Measurements from ENCODE around the gene ZNF410. TPM values are rescaled to one million over a fixed set of nuclear protein-coding genes. Genes with fewer than 3 reads are reported as not detected.

The ZNF410 gene
- total and polyA plus RNA-seq, 2 of the 13 experiments (the other 11 are each of a cell fraction or from before 2014, with no cell fraction given): 19.2 to 44.3 TPM

DNA sequence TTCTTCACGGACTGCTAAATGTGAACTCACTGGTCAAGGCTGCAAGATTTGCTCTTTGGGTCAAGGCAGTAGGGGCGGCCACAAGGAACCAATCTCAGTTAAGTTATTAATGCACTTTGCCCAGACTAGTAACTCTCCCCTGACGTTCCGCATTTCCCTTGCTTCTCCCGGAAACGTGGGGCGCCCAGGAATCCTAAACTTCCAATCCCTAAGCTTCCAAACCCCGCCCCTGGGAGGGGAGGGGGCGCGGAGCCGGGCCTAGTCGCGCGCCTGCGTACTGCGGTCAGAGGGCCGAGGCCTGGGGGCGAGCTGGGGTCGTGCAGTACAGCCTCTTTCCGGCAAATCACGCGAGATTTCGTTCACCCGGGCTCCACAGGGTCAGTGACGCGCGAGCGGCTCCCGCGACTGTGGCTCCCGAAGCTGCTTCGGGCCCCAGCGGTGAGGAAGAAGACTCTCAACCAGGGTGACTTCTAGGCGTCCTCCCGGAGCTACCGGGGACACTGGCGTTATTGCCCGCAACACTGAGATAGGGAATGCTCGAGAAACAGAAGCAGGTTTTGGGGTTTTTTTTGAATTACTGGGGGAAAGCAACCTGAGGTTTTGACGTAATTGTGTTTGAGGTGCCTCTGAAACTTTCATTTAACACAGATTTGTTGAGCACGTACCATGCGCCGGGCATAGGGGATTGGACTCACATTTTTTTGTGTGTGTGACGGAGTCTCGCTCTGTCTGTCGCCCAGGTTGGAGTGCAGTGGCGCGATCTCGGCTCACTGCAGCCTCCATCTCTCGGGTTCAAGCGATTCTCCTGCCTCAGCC, 34.9 kb upstream of the ZNF410 start, which contains the start of gene PTGR2 (continued):
- TF ChIP-seq TAF15 (IDR thresholded peaks at IDR 0.05; ENCODE audit: low read depth, low read length, poor library complexity, severe bottlenecking) (no peak), SP1 (IDR thresholded peaks at IDR 0.05) (peak; percentile 70; the same call in 1 of the 2 replicates), SP1 (CRISPR knock-in tag; IDR thresholded peaks at IDR 0.05) (peak; percentile 91), PPARG (CRISPR knock-in tag; conservative IDR thresholded peaks at IDR 0.05) (peak; percentile 12; the same call in 1 of the 2 replicates), ZBTB20 (CRISPR knock-in tag; IDR thresholded peaks at IDR 0.05; ENCODE audit: borderline replicate concordance, low read depth) (peak; percentile 30)
- TF ChIP-seq, protein P1, sequence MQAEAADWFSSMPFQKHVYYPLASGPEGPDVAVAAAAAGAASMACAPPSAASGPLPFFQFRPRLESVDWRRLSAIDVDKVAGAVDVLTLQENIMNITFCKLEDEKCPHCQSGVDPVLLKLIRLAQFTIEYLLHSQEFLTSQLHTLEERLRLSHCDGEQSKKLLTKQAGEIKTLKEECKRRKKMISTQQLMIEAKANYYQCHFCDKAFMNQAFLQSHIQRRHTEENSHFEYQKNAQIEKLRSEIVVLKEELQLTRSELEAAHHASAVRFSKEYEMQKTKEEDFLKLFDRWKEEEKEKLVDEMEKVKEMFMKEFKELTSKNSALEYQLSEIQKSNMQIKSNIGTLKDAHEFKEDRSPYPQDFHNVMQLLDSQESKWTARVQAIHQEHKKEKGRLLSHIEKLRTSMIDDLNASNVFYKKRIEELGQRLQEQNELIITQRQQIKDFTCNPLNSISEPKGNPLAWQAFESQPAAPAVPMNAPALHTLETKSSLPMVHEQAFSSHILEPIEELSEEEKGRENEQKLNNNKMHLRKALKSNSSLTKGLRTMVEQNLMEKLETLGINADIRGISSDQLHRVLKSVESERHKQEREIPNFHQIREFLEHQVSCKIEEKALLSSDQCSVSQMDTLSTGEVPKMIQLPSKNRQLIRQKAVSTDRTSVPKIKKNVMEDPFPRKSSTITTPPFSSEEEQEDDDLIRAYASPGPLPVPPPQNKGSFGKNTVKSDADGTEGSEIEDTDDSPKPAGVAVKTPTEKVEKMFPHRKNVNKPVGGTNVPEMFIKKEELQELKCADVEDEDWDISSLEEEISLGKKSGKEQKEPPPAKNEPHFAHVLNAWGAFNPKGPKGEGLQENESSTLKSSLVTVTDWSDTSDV (CRISPR knock-in tag; IDR thresholded peaks at IDR 0.05): peak; percentile 76; the same call in 1 of the 2 replicates
- TF ChIP-seq, protein P2, sequence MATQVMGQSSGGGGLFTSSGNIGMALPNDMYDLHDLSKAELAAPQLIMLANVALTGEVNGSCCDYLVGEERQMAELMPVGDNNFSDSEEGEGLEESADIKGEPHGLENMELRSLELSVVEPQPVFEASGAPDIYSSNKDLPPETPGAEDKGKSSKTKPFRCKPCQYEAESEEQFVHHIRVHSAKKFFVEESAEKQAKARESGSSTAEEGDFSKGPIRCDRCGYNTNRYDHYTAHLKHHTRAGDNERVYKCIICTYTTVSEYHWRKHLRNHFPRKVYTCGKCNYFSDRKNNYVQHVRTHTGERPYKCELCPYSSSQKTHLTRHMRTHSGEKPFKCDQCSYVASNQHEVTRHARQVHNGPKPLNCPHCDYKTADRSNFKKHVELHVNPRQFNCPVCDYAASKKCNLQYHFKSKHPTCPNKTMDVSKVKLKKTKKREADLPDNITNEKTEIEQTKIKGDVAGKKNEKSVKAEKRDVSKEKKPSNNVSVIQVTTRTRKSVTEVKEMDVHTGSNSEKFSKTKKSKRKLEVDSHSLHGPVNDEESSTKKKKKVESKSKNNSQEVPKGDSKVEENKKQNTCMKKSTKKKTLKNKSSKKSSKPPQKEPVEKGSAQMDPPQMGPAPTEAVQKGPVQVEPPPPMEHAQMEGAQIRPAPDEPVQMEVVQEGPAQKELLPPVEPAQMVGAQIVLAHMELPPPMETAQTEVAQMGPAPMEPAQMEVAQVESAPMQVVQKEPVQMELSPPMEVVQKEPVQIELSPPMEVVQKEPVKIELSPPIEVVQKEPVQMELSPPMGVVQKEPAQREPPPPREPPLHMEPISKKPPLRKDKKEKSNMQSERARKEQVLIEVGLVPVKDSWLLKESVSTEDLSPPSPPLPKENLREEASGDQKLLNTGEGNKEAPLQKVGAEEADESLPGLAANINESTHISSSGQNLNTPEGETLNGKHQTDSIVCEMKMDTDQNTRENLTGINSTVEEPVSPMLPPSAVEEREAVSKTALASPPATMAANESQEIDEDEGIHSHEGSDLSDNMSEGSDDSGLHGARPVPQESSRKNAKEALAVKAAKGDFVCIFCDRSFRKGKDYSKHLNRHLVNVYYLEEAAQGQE (IDR thresholded peaks at IDR 0.05; ENCODE audit: borderline replicate concordance in 1 of 2, low read depth in 1 of 2, low read length in 2 of 2): peak in 1 of 2 experiments; percentile 15; a peak in 1 of 4 replicates
- TF ChIP-seq, protein P3, sequence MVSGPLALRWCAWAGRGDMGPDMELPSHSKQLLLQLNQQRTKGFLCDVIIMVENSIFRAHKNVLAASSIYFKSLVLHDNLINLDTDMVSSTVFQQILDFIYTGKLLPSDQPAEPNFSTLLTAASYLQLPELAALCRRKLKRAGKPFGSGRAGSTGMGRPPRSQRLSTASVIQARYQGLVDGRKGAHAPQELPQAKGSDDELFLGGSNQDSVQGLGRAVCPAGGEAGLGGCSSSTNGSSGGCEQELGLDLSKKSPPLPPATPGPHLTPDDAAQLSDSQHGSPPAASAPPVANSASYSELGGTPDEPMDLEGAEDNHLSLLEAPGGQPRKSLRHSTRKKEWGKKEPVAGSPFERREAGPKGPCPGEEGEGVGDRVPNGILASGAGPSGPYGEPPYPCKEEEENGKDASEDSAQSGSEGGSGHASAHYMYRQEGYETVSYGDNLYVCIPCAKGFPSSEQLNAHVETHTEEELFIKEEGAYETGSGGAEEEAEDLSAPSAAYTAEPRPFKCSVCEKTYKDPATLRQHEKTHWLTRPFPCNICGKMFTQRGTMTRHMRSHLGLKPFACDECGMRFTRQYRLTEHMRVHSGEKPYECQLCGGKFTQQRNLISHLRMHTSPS (CRISPR knock-in tag; IDR thresholded peaks at IDR 0.05; ENCODE audit: low read depth): 0 out of 2 replicates have a peak, but pooled peaks have one; percentile 41
- TF ChIP-seq, protein P4, sequence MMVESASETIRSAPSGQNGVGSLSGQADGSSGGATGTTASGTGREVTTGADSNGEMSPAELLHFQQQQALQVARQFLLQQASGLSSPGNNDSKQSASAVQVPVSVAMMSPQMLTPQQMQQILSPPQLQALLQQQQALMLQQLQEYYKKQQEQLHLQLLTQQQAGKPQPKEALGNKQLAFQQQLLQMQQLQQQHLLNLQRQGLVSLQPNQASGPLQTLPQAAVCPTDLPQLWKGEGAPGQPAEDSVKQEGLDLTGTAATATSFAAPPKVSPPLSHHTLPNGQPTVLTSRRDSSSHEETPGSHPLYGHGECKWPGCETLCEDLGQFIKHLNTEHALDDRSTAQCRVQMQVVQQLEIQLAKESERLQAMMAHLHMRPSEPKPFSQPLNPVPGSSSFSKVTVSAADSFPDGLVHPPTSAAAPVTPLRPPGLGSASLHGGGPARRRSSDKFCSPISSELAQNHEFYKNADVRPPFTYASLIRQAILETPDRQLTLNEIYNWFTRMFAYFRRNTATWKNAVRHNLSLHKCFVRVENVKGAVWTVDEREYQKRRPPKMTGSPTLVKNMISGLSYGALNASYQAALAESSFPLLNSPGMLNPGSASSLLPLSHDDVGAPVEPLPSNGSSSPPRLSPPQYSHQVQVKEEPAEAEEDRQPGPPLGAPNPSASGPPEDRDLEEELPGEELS (CRISPR knock-in tag; IDR thresholded peaks at IDR 0.05): peak; percentile 71

Data from HepG2 (cell line).